ENCODE results near the gene COL5A1. TPM values are rescaled to one million over a fixed set of nuclear protein-coding genes. Genes with fewer than 3 reads are reported as not detected.

COL5A1 gene
- polyA plus RNA-seq, 1 donor (not counting 4 experiments of a cell fraction or from before 2014, with no cell fraction given): 3.1 TPM

DNA sequence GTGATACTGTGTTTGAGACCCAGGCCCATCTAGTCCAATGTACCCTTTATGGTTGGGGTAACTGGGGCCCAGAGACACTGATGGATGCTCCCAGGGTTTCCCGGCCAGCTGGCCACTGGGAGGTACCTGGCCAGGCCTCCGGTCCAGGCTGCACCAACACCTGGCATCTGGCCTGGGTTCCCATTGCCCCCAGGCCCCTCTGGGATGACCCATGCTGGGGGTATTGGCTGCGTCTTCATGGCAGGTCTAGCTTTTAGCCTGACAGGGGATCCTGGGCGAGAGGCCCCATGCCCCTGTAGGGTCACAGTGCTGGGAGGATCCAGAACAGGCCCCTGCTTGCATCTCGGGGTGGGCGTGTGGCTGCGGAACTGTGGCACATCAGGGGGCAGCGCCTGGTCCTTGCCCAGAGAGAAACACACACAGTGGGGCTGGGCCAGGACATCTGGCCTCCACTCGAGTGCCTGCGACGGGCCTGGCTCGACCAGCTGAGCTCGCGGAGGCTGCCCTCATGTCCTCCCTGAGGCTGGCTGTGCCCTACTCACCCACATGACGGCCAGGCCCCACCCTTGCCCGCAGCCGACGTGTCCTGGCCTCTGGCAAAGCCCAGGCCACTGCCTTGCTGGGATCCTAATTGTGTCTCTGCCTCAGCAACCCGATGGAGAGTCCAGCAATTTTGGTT is 21.5 kb upstream of the COL5A1 start:
- no peak overlapping the region for H3K4me2 ChIP-seq (ENCODE audit: control insufficient read depth, extremely low read depth, insufficient read depth, low read depth, low read length)
- no peak overlapping the region for H3K4me3 ChIP-seq (ENCODE audit: control insufficient read depth in 2 of 3, extremely low read depth in 1 of 3, insufficient read depth in 2 of 3, low read depth in 1 of 3, low read length in 3 of 3)
- H3K36me3 ChIP-seq (ENCODE audit: control insufficient read depth in 2 of 2, extremely low read depth in 1 of 2, insufficient read depth in 2 of 2, low read length in 2 of 2): no peaks in the 10 kb centered on the region
- H3K27me3 ChIP-seq (ENCODE audit: control insufficient read depth, extremely low read depth, insufficient read depth, low read length): no peaks in the 10 kb centered on the region
- H3K79me2 ChIP-seq (ENCODE audit: control insufficient read depth, insufficient read depth, low read length): no peaks in the 10 kb centered on the region
- DNase-seq (ENCODE audit: low read depth, low spot score): no peak
- no peak overlapping the region for H3K27ac ChIP-seq (ENCODE audit: control insufficient read depth, insufficient read depth, low read length)
- FAIRE-seq: no peak
- H3K9me1 ChIP-seq (ENCODE audit: control insufficient read depth, extremely low read depth, insufficient read depth, low read length): no peaks in the 10 kb centered on the region
- TF ChIP-seq, protein P1, sequence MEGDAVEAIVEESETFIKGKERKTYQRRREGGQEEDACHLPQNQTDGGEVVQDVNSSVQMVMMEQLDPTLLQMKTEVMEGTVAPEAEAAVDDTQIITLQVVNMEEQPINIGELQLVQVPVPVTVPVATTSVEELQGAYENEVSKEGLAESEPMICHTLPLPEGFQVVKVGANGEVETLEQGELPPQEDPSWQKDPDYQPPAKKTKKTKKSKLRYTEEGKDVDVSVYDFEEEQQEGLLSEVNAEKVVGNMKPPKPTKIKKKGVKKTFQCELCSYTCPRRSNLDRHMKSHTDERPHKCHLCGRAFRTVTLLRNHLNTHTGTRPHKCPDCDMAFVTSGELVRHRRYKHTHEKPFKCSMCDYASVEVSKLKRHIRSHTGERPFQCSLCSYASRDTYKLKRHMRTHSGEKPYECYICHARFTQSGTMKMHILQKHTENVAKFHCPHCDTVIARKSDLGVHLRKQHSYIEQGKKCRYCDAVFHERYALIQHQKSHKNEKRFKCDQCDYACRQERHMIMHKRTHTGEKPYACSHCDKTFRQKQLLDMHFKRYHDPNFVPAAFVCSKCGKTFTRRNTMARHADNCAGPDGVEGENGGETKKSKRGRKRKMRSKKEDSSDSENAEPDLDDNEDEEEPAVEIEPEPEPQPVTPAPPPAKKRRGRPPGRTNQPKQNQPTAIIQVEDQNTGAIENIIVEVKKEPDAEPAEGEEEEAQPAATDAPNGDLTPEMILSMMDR (optimal IDR thresholded peaks at IDR 0.05 in 1 of 3, IDR thresholded peaks at IDR 0.05 in 1 of 3, conservative IDR thresholded peaks at IDR 0.05 in 1 of 3; ENCODE audit: extremely low read depth in 1 of 3, insufficient read depth in 2 of 3, low read length in 3 of 3): no peak
- TF ChIP-seq EZH2 (IDR thresholded peaks at IDR 0.05; ENCODE audit: low read length): no peak
- H3K4me1 ChIP-seq (ENCODE audit: control insufficient read depth, extremely low read depth, insufficient read depth, low read length): peaks cover 10% of the 10 kb centered on the region
- dilution Hi-C loops (cut with MboI; ENCODE audit: extremely low pct_ligation_motif_present, low sequenced_read_pairs): no loop called here
- no peak overlapping the region for H2AFZ ChIP-seq (ENCODE audit: control insufficient read depth, low read length)
- H3K9ac ChIP-seq (ENCODE audit: control insufficient read depth, extremely low read depth, insufficient read depth, low read length): no peak overlapping the region
- H4K20me1 ChIP-seq (ENCODE audit: control insufficient read depth, extremely low read depth, insufficient read depth, low read length): no peaks in the 10 kb centered on the region
- no peaks in the 10 kb centered on the region for H3K9me3 ChIP-seq (ENCODE audit: control insufficient read depth, low read depth, low read length)

DNA sequence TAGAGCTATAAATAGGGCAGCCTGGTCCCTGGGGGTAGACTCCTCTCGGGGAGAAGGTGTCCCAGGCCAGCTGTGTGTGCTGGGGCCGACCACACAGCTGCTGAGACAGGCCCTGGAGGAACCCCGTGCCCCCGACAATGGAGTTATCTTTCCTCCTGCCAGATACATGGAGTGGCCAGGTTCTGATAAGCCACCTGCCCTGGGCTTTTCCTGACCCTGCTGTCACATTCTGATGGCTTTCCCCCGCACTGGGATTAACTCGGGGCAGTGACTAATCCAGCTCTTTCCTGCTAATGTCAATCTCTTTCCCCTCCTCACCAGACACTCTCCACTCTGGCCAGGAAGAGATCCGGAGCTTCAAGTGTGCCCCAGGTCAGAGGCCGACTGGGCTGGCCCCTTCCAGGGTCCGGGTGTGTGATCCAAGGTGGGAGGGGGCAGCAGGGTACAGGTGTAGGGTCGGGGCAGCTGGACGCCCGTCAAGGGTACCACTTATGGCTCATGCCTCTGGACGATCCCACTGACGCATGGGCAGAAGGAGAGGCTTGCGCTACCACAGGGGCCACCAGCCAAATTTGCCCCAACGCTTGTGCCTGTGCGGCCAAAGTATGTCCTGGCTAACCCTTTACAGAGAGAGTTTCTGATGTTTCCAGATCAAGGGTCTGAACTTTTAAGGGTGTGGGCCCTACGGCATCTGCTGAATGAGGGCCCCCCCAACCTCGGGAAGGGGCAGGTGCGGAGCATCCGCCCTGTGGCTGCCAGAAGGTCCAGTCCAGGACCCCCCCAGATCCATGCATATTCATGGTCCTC is 20.6 kb upstream of the COL5A1 start:
- DNase-seq (ENCODE audit: low read depth, low spot score) (no peak), FAIRE-seq (no peak)
- TF ChIP-seq, protein P1 (optimal IDR thresholded peaks at IDR 0.05 in 1 of 3, IDR thresholded peaks at IDR 0.05 in 1 of 3, conservative IDR thresholded peaks at IDR 0.05 in 1 of 3; ENCODE audit: extremely low read depth in 1 of 3, insufficient read depth in 2 of 3, low read length in 3 of 3): no peak
- TF ChIP-seq EZH2 (IDR thresholded peaks at IDR 0.05; ENCODE audit: low read length): no peak
- no peaks in the 10 kb centered on the region for H3K79me2 ChIP-seq (ENCODE audit: control insufficient read depth, insufficient read depth, low read length)
- H3K9me3 ChIP-seq (ENCODE audit: control insufficient read depth, low read depth, low read length): no peaks in the 10 kb centered on the region
- H3K4me3 ChIP-seq (ENCODE audit: control insufficient read depth in 2 of 3, extremely low read depth in 1 of 3, insufficient read depth in 2 of 3, low read depth in 1 of 3, low read length in 3 of 3): no peak overlapping the region
- H3K4me2 ChIP-seq (ENCODE audit: control insufficient read depth, extremely low read depth, insufficient read depth, low read depth, low read length): no peak overlapping the region
- H4K20me1 ChIP-seq (ENCODE audit: control insufficient read depth, extremely low read depth, insufficient read depth, low read length): no peaks in the 10 kb centered on the region
- no peaks in the 10 kb centered on the region for H3K9me1 ChIP-seq (ENCODE audit: control insufficient read depth, extremely low read depth, insufficient read depth, low read length)
- H3K27ac ChIP-seq (ENCODE audit: control insufficient read depth, insufficient read depth, low read length): no peak overlapping the region
- H3K36me3 ChIP-seq (ENCODE audit: control insufficient read depth in 2 of 2, extremely low read depth in 1 of 2, insufficient read depth in 2 of 2, low read length in 2 of 2): no peaks in the 10 kb centered on the region
- no peaks in the 10 kb centered on the region for H3K27me3 ChIP-seq (ENCODE audit: control insufficient read depth, extremely low read depth, insufficient read depth, low read length)
- no peak overlapping the region for H3K9ac ChIP-seq (ENCODE audit: control insufficient read depth, extremely low read depth, insufficient read depth, low read length)
- H2AFZ ChIP-seq (ENCODE audit: control insufficient read depth, low read length): no peak overlapping the region
- peaks cover 19% of the 10 kb centered on the region for H3K4me1 ChIP-seq (ENCODE audit: control insufficient read depth, extremely low read depth, insufficient read depth, low read length)
- dilution Hi-C loops (cut with MboI; ENCODE audit: extremely low pct_ligation_motif_present, low sequenced_read_pairs): no loop called here
